ENCODE results near the gene RNF220. TPM values are rescaled to one million over a fixed set of nuclear protein-coding genes. Genes with fewer than 3 reads are reported as not detected.

The RNF220 gene
- total and polyA plus RNA-seq, 2 of the 13 experiments (the other 11 are each of a cell fraction or from before 2014, with no cell fraction given): 48.2 to 72.1 TPM

DNA sequence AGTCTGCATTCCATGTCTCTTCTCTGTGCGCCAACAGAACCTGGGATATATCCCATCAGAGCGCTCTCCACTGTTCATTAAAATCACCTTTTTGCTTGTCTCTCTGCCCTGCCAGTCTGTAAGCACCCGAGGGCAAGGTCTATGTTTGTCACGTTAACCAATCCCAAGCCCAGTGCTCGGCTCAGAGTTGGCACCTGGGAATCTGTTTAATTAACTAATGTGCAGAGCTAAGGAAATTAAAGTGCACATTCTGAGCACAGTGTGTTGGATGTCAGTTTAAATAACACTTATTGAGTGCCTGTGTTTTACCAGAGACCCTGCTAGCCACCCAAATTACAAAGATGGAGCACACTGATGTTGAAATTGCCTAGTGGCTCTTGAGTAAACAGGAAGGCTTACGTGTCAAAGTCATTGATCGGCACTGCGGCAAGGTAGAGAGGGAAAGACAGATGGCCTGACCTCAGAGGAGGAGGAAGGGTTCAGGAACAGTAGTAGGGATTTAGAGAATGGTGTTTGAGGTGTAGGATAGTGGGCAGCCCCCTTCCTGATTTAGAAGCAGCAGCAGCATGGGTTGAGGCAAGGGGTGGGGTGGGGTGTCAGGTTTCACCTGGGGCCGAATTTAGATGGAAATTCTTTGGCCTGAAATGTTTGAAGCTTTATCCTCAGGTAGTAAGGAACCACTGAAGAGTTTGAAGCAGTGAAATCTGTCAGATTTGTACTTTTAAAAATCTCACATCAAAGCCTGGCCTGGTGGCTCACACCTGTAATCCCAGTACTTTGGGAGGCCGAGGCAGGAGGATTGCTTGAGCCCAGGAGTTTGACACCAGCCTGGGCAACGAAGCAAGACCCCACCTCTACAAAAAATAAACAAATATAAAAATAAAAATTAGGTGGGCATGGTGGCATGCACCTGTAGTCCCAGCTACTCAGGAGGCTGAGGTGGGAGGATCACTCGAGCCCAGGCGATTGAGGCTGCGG is 277.1 kb downstream of the RNF220 start (continued):
- TF ChIP-seq, protein P1, sequence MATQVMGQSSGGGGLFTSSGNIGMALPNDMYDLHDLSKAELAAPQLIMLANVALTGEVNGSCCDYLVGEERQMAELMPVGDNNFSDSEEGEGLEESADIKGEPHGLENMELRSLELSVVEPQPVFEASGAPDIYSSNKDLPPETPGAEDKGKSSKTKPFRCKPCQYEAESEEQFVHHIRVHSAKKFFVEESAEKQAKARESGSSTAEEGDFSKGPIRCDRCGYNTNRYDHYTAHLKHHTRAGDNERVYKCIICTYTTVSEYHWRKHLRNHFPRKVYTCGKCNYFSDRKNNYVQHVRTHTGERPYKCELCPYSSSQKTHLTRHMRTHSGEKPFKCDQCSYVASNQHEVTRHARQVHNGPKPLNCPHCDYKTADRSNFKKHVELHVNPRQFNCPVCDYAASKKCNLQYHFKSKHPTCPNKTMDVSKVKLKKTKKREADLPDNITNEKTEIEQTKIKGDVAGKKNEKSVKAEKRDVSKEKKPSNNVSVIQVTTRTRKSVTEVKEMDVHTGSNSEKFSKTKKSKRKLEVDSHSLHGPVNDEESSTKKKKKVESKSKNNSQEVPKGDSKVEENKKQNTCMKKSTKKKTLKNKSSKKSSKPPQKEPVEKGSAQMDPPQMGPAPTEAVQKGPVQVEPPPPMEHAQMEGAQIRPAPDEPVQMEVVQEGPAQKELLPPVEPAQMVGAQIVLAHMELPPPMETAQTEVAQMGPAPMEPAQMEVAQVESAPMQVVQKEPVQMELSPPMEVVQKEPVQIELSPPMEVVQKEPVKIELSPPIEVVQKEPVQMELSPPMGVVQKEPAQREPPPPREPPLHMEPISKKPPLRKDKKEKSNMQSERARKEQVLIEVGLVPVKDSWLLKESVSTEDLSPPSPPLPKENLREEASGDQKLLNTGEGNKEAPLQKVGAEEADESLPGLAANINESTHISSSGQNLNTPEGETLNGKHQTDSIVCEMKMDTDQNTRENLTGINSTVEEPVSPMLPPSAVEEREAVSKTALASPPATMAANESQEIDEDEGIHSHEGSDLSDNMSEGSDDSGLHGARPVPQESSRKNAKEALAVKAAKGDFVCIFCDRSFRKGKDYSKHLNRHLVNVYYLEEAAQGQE (IDR thresholded peaks at IDR 0.05; ENCODE audit: borderline replicate concordance in 1 of 2, low read depth in 1 of 2, low read length in 2 of 2): no peak
- TF ChIP-seq, protein P2, sequence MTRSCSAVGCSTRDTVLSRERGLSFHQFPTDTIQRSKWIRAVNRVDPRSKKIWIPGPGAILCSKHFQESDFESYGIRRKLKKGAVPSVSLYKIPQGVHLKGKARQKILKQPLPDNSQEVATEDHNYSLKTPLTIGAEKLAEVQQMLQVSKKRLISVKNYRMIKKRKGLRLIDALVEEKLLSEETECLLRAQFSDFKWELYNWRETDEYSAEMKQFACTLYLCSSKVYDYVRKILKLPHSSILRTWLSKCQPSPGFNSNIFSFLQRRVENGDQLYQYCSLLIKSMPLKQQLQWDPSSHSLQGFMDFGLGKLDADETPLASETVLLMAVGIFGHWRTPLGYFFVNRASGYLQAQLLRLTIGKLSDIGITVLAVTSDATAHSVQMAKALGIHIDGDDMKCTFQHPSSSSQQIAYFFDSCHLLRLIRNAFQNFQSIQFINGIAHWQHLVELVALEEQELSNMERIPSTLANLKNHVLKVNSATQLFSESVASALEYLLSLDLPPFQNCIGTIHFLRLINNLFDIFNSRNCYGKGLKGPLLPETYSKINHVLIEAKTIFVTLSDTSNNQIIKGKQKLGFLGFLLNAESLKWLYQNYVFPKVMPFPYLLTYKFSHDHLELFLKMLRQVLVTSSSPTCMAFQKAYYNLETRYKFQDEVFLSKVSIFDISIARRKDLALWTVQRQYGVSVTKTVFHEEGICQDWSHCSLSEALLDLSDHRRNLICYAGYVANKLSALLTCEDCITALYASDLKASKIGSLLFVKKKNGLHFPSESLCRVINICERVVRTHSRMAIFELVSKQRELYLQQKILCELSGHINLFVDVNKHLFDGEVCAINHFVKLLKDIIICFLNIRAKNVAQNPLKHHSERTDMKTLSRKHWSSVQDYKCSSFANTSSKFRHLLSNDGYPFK (CRISPR knock-in tag; IDR thresholded peaks at IDR 0.05; ENCODE audit: borderline replicate concordance): no peak
- TF ChIP-seq, protein P3, sequence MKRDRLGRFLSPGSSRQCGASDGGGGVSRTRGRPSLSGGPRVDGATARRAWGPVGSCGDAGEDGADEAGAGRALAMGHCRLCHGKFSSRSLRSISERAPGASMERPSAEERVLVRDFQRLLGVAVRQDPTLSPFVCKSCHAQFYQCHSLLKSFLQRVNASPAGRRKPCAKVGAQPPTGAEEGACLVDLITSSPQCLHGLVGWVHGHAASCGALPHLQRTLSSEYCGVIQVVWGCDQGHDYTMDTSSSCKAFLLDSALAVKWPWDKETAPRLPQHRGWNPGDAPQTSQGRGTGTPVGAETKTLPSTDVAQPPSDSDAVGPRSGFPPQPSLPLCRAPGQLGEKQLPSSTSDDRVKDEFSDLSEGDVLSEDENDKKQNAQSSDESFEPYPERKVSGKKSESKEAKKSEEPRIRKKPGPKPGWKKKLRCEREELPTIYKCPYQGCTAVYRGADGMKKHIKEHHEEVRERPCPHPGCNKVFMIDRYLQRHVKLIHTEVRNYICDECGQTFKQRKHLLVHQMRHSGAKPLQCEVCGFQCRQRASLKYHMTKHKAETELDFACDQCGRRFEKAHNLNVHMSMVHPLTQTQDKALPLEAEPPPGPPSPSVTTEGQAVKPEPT (CRISPR knock-in tag; IDR thresholded peaks at IDR 0.05; ENCODE audit: low read depth): peak; percentile 77; the same call in 1 of the 2 replicates
- no peak for TF ChIP-seq KLF13 (CRISPR knock-in tag; IDR thresholded peaks at IDR 0.05)
- peak; percentile 79 for TF ChIP-seq SP4 (CRISPR knock-in tag; IDR thresholded peaks at IDR 0.05)
- peak; percentile 62; the same call in 1 of the 2 replicates for TF ChIP-seq KAT7 (CRISPR knock-in tag; IDR thresholded peaks at IDR 0.05; ENCODE audit: borderline replicate concordance)
- no peak for TF ChIP-seq KMT2A (CRISPR knock-in tag; IDR thresholded peaks at IDR 0.05)
- no peak; the same call in 1 of the 2 replicates for TF ChIP-seq SNAPC2 (CRISPR knock-in tag; IDR thresholded peaks at IDR 0.05)
- peak; percentile 79 for TF ChIP-seq RCOR2 (CRISPR knock-in tag; IDR thresholded peaks at IDR 0.05)
- TF ChIP-seq, protein P4, sequence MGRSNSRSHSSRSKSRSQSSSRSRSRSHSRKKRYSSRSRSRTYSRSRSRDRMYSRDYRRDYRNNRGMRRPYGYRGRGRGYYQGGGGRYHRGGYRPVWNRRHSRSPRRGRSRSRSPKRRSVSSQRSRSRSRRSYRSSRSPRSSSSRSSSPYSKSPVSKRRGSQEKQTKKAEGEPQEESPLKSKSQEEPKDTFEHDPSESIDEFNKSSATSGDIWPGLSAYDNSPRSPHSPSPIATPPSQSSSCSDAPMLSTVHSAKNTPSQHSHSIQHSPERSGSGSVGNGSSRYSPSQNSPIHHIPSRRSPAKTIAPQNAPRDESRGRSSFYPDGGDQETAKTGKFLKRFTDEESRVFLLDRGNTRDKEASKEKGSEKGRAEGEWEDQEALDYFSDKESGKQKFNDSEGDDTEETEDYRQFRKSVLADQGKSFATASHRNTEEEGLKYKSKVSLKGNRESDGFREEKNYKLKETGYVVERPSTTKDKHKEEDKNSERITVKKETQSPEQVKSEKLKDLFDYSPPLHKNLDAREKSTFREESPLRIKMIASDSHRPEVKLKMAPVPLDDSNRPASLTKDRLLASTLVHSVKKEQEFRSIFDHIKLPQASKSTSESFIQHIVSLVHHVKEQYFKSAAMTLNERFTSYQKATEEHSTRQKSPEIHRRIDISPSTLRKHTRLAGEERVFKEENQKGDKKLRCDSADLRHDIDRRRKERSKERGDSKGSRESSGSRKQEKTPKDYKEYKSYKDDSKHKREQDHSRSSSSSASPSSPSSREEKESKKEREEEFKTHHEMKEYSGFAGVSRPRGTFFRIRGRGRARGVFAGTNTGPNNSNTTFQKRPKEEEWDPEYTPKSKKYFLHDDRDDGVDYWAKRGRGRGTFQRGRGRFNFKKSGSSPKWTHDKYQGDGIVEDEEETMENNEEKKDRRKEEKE (IDR thresholded peaks at IDR 0.05): no peak
- TF ChIP-seq HCFC1 (IDR thresholded peaks at IDR 0.05; ENCODE audit: low read depth, low read length): no peak
- no peak for TF ChIP-seq PCBP2 (optimal IDR thresholded peaks at IDR 0.05; ENCODE audit: low read depth, low read length, poor library complexity, severe bottlenecking)
- TF ChIP-seq ZNF563 (CRISPR knock-in tag; IDR thresholded peaks at IDR 0.05): no peak
- TF ChIP-seq TBX2 (CRISPR knock-in tag; IDR thresholded peaks at IDR 0.05; ENCODE audit: borderline replicate concordance): peak; percentile 99
- TF ChIP-seq KDM3A (CRISPR knock-in tag; IDR thresholded peaks at IDR 0.05; ENCODE audit: low read depth): no peak
- peak; percentile 80 for TF ChIP-seq KAT8 (CRISPR knock-in tag; IDR thresholded peaks at IDR 0.05)
- no peak for TF ChIP-seq ZNF225 (CRISPR knock-in tag; IDR thresholded peaks at IDR 0.05)
